Femur (tissue), 1 donor: ENCODE results near the gene MSI2.

Experiments used
- DNase-seq: peaks from one replicate; pipeline ENCODE4 v3.0.0-alpha.2; 2017

Gene MSI2

DNA sequence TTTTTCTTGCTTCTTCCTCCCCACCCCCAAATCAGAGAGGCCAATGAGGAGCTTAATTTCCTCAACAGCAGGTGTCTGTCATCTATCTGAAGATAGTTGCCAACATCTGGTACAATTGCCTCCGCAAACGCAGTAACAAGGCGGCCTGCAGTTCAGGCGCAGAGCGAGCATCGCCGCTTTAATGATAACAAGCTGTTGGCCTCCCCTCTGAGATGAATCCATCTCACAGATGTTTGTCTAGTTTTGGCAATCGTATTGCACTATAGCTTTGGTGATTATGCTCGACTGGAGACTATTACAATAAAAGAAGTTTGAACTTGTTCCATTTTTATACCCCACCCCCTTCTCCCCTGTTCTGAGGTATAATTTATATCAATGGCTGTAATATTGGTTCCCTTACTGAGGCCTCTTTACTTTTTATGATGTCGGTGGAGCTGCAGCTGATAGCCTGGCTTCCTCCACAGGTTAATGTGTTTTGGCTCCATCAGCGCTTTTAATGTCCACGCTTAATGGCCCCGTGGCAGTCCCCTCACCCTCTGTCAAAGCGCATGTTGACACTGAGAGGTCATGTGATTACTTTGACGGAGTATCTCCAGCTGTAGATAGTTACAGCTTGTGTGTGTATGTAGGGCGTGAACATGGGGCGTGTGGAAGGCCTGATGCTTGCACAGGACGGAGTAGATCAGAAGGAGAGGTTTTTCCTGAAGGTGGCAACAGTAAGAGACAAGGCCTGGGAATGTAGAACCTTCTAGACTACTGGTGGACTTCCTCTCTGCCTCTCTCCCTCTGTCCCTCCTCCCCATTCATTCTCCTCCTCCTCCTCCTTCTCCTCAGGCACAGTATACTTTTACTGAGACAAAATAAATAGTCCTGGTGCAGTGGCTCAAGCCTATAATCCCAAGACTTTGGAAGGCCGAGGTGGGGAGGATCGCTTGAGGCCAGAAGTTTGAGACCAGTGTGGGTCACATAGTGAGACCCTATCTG is 164.7 kb downstream of the MSI2 start:
- DNase-seq: peak; percentile 43

DNA sequence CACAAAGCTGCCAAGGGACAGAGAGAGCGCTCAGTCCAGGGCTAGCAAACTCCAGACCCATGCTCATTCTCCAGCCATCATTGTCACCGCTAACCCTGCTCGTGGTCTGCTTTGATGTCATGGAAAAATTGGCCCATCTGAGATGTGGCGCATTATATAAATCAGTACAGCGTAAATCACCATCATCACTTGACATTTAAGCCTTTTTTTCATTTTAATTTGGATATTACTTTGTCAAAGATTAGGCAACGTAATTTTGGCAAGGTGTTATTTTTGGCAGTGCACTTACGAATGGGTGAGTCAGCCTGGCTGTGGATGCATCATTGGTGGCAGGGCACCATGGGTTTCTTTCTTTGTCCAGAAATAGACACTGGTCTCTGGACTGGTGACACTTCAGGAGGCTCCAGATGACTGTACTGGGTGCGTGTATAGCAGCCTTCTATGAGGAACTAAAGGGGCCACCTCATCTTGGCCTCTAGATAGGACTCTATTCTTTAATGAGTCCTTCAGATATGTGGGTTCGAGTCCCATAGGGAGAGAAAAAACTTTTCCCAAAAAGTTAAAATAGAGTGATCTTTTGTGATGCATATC is 166.3 kb downstream of the MSI2 start:
- DNase-seq: no peak

DNA sequence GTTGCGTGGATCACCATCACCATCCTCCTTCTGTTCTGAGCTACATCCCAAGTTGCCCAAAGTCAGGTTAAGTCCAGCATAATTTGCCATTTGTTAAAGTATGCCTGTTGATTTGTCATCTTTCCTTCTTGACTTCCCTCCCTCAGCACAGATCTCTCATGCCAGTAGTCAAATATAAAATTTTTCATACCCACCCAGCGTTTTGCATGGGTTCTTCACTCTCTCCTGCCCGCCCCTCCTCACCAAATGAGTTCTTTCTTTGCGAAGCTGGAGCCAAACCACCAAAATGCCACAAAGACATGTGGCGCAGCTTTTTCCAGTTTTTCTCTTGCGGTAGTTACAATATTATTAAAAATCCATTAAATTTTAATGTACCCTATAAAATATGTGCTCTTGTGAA is 167.2 kb downstream of the MSI2 start:
- DNase-seq: no peak

DNA sequence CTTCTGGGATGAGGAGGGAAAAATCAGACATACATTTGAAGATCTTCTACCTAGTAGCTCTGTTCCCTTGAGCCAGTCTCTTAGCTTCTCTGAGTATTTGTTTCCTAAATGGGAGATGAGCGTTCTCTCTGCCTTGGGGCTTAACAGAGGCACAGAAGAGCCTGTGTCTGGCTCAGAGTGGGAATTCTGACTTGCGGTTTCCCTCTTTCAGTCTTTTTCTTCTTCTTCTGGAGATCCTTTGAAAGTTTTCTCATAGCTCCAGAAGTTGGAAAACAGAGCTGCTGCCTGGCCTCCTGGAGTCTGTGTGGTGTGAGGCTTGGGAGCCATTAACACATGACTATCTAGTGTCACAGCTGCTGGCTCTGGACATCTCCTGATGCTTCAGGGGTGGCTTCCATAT is 167.9 kb downstream of the MSI2 start:
- DNase-seq: no peak

DNA sequence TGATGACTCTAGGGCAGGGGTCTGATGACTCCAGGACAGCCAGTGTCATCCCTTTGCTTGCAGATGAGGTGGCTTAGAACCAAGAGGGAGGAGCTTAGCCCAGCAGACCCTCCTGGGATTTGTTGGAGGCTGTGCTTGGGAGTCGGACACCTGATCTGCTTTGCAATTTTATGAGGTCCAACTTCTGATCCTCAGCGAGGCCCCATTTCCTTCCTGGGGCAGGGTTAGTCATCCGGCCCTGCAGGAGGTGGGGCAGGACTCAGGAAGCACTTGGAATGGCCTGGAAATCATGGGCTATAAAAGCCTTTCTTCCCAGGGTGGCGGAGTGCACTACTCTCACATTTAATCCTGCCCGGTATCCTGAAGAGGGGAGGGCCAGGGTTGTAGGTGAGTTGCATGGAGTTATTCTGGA is 168.5 kb downstream of the MSI2 start:
- no peak for DNase-seq

DNA sequence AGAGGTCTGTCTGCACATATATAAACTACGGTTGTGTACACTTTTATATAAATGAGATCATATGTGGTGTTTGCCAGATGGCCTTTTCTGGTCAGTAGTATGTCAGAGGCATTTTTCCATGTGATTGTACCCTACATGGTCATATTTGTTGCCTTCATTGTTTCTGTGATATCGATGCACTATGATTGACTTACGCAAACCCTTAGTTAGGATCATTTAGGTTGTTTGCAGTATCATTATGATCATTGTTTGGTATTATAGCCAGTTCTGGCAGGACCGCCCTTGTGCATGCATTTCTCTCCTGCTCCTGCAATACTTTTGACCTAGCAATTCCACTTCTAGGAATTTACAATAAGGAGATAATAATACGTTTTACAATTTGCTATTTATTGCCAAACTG is 169.1 kb downstream of the MSI2 start:
- DNase-seq: no peak

DNA sequence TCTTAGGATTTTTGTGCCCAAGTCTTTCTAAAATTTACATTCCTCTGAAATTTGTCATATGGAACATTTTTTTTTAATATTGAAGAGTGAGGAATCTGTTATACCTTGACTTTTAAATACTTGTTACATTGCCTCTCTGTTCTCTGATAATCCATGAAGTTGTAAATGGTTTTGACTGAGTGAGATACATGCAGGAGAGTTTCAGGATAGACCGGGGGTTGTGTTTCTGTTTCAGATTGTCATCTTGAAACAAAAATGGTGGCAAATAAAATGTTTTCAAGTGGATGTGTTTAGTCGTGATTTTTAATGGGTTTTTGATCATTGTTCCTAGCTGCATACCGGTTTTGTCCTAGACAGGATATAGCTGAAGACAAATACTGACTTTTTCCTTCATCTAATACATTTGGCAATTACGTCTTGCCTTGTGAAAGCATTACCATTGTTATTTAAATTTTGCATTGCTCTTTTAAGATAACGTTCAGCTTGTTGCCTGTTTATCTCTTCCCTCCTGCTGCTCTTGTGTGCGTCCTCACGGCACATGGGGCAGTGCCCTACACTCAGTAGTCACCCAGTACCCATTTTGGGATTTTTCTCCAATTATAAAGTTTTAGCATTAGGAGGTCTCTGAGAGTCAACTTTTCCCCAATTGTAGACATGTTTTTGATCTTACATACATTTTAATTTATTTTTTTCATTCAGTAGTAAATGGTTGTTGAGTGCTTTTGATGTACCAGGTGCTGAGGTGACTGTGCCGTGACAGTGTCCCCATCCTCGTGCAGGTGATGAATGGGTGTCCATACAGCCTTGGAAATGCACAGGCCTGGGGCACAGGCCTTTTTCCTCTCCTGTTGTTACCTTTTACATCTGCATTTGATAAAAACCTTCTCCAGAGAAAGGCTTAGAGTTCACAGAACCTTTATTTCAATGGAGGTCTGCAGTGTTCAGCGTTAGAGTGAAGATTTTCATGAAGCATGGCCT is 169.9 kb downstream of the MSI2 start:
- no peak for DNase-seq

DNA sequence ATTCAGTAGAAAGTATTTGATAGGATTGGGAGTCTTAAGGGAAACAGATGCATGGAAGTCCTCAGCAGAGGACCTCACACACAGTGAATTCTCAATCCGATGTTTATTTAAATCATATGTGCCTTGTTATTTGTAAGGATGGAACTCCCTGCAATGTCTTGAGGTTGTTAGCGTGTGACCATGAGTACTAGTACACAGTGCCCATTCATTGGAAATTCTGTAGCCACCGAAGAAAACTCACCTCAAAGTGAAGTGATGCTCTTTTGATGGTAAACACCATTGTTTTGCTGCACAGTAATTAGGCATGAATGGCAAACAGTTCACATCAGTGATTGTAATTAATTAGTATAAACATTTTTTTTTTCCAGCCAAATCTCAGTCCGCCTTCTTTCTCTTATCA is 173.6 kb downstream of the MSI2 start:
- no peak for DNase-seq

DNA sequence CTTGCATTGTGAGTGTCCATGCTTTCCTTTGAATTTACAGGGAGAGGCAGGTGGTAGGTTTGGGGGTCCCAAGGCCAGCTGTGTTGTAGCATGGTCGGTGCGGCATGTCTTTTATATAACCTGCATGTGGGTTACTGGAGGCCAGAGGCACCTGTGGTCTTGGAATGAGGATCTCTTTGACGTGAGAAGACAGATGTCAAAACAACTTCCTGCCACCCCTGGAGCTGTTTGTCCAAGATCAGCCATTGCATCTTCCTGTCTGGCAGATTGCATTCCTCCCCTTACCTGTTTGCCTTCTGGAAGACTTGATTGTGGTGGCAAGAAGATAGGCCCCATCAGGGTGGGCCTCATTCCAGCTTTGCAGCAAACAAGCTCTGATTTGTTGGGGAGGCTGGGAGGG is 175.1 kb downstream of the MSI2 start:
- no peak for DNase-seq

DNA sequence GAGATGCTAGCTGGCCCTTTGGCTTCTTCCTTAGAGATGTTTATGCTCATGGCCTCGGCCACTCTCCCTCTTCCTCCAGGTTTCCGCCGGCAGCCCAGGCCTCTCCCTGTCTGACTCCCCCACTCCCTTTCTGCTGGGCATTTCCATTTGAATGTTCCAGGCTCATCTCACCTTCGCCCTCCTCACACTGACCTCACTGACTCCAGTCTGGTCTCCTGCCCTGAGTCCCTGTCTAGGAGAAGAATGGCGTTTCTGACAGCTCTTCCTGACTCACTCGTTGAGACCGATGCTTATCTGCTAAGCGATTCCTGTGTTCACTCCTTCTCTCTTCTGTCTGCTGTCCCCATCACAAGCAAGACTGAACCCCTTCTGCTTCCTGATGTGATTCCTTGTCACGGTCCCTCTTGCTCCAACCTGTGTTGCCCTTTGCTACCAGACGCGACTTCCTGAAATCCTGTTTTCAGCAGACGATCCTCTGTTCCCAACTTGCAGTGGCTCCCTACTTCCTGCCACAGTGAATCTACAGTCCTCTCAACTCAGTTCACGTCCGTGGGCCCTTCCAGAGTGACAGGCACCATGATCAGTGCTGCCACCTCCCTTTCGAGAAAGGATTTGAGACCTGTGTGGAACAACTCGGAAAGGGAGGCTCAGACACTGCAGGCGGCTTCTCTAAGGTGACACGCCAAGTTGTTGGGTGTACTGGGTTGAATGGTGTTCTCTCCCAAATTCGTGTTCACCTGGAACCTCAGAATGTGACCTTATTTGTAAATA is 176.4 kb downstream of the MSI2 start:
- no peak for DNase-seq

DNA sequence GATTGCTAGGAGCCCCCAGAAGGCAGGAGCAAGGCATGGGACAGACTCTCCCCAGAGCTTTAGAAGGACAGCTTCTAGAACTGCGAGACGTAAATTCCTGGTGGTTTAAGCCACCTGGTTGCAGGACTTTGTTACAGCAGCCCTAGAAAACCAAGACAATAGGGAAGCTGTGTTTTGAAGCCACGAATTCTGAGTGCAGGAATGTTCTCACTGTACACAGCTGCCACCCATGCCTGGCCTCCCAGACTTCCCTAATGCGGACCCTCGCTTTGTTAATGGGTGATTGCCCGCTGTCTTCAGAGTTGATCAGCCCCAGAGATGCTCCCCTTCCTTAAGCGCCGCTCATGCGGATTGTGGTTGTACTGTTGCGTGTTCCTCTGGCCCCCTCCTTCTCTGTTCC is 177.1 kb downstream of the MSI2 start:
- no peak for DNase-seq

DNA sequence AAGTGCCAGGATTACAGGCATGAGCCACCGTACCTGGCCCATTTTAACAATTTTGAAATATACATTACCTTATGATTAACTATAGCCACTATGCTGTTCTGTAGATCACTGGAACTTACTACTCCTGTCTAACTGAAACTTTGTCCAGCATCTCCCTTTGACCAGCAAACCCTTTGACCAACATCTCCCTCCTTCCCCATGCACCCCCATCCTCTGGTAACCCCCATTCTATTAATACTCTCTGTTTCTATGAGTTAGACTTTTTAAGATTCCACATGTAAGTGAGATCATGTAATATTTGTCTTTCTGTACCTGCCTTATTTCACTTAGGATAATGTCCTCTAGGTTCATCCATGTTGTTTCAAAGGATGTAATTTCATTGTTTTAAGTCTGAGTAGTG is 178.0 kb downstream of the MSI2 start:
- DNase-seq: no peak

DNA sequence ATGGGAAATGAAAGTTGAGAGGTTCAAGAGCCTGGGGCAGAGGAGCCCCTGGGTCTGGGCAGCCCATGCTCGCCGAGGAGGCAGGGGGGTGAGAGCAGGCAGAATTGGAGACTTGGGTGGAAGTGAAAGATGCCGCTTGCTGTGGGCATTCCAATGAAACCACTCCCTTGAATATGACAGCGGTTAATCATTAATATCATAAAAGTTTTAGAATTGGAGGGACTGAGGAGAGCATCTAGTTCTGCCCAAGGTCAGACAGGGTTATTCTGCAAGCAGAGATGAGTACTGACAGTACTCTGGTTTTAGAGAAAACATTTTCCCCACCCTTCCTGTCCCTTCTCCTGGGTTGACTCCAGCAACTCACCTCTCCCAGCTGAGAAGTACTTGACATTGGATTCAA is 180.2 kb downstream of the MSI2 start:
- no peak for DNase-seq

DNA sequence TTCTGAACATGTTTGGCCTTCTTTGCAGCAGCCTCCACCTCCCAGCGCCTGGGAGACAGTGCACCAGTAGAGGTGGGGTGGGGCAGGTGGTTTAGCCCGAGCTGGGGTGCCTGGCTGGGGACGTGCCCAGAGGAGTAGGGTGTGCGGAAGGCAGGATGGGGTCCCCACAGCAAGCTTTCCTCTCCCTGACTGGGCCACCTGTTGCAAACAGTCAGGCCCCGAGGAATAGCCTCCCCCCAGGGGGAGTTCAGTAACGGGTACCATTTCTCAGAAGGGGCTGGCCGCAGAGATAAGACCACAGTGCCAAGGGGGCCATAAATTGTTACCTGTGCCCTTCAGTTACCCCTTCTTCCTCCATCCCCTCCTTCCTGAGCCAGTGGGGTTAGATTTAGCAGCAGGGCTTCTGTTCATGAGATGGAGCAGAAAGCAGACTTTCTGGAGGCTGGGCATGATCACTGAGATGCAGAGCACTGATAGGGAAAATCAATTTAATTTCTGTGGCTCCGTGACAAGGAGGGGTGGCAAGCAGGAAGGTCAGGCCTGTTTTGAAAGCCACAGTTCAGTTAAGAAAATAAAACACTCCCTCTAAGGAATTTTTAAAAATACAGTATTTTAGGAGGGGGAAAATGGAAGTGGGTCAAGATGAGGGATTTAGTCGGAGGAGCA is 181.9 kb downstream of the MSI2 start:
- DNase-seq: no peak

DNA sequence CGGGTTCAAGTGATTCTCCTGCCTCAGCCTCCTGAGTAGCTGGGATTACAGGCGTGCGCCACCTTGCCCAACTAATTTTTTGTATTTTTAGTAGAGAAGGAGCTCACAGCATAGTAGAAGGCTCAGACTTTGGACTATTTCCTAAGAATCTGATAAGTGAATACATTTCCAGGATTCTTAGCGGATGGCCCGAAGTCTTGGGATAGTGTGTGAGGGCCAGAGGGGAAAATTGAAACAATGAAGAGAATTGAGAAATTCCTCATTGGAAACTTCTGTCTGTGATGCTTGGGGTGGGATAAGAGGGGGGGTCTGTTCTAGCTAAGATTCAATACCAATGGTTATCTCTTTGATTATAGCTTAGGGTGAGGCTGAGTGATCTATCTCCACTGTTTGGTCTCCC is 183.3 kb downstream of the MSI2 start:
- DNase-seq: no peak

DNA sequence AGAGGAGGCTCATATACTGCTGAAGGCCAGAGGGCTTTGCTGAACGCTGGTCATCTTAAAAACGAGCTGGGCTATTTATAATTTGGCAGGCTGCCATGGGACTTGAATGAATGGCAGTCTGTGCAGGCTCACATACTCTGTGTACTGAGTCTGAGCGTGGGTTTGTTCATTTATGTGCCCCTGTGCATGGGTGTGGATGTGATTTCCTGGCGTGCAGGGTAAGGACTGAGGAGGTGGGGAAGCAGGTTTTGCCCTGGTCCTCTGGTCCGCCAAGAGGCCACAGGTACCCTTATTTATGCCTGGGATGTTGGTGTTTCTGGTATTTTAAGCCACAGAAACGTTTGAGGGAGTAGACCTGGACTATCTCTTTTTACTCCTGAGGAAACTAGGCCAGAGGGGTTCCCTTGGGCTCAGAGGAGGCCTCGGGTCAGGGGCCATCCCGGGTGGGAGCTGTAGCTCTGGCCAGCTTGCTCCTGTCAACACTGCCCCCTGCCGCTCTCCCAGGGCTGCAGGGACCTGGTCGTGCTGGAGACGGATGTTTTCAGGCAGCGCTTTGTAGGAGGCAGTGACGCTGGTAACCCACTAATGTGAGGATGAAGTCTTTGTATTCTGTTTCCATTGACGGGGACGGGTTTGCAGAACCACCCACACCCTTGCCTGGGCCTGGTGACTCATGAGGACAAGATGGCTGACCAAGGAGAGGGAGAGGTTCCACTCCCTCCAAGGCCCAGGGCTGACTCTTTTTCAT is 184.4 kb downstream of the MSI2 start:
- DNase-seq: peak; percentile 77

DNA sequence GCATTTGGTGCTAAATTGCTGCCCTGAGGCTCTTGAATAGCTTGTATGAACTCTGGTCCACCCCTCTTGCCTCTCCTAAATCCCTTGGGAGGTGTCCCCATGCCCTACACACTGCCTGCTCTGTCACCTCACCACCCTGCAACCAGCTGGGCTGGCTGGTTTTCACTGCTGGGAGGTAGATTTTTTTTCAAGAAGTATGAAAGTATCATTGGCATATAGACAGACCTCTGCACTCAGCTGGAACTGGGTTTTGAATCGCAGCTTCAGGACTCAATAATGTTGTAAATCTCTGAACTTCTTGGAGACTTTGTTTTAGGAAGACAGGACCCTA is 184.9 kb downstream of the MSI2 start:
- no peak for DNase-seq

DNA sequence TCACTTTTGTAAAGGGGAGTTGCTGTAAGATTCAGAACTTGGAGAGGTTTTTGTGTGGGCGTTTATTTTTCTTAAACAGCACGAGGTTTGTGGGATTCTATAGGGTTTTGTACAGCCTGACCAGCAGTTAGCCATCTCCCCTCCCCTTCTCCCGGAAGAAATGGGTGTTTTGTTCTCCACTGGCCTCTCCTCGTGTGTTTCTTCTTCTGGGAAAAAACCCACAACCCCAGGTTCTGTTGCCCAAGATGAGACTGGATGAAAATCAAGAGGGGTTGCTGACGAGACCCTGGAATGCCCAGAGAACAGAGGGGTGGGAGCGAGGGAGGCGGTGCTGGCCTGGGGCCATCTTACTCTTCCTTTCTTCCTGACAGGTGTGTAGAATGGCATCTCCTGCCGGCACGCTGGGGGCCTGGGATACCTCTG is 186.1 kb downstream of the MSI2 start:
- DNase-seq: no peak

DNA sequence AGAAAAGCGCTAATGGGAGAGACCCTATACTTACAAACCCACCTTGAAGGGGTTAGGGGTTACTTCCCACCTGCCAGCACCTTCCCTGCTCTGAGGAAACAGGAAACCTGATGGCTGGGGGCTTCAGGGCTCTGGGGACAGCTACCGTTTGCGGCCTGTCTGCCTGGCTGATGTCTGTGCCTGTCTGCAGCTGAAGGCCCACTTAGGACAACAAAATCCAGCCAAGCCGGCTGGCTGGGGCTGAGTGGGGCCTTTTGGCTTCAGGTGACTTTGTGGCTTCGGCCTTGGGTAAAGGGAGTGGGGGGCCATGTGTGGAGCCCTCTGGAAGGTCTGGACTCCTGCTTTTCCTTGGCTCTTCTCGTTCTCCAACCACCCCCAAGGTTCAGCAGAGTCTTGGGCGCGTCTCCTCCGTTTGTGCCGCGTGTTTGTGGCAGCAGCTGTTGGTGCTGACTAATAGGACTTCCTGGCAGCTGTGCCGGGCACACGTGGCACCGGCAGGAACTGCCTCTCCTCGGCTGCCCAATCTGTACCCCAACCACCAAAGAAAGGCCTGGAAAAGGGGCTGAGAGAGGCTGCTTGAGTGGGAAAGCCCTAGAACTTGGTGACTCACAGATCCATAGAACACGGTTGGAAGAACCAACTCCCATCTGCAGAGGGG is 186.7 kb downstream of the MSI2 start:
- peak; percentile 78 for DNase-seq

DNA sequence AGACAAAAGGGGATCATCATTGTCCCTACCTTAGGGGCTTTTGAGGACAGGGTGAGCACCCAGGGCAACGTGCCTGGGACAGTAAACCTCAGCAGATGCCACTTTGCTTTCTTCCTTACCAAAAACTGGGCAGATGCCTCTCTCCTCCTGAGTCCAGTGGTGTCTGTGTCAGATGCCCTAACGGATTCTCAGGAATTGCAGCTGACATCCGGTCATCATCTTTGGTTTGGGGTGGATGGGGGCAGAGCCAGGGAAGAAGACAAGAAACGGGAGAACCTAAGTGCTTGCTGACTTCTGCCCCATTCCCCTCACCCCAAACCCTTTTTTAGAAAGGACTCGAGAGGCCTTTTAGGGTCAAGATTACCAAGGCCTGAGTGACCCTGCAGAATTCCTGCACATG is 187.5 kb downstream of the MSI2 start:
- no peak for DNase-seq
